ENCODE measurements around the gene GNAI3. TPM values are rescaled to one million over a fixed set of nuclear protein-coding genes. Genes with fewer than 3 reads are reported as not detected.

The GNAI3 gene
- total RNA-seq, 1 experiment from 2014 or later: 6.4 TPM

- POLR2A ChIA-PET: no interaction called here
- intact Hi-C loops (cut with micrococcal nuclease; ENCODE audit: unreplicated experiment): loop anchor here (5.0 kb wide), 2 partner anchors 103 to 268 kb away; partner anchors contain the start of gene PSMA5
These were observed 17.8 kb upstream of the GNAI3 start for GRCh38 chr1:109530457-109531087.

DNA sequence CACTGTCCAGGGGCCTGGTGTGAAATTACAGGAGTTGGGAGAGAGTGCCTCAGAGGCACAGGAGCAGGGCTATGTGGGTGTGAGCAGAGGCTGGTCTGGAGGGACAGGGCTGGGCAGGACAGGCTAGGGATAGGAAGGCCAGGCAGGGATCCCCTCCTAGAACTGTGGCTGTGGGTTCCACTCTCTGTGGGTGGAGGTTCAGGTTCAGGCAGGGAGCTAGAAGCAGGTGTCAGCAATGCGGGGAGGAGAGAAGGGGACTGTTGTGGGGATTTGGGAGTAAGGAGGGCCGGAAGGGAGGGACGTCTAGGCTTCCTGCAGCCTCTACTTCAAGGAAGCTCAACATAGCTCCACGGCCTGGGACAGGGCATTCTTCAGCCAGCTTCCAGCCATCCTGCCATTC, 17.0 kb upstream of the GNAI3 start:
- peaks cover 4% of the 10 kb centered on the region for H3K36me3 Mint-ChIP-seq (ENCODE audit: insufficient read depth, unreplicated experiment)
- no peaks in the 10 kb centered on the region for H3K9me3 ChIP-seq
- H3K4me3 ChIP-seq (ENCODE audit: low read depth, low read length): no peak overlapping the region
- no peak overlapping the region for H3K27ac Mint-ChIP-seq (ENCODE audit: unreplicated experiment)
- no TSS peak for BruUV-seq (replicated peaks)
- H3K4me1 Mint-ChIP-seq (ENCODE audit: low read depth, unreplicated experiment): no peaks in the 10 kb centered on the region
- intact Hi-C loops (cut with micrococcal nuclease; ENCODE audit: unreplicated experiment): loop anchor here (5.0 kb wide), 2 partner anchors 104 to 269 kb away; partner anchors contain the start of gene PSMA5
- no peaks in the 10 kb centered on the region for H3K36me3 ChIP-seq (ENCODE audit: control insufficient read depth, insufficient read depth, low read length)
- no peaks in the 10 kb centered on the region for H3K27me3 ChIP-seq (replicated peaks; ENCODE audit: control insufficient read depth, insufficient read depth, low read length)
- no peak overlapping the region for H3K4me3 Mint-ChIP-seq (ENCODE audit: unreplicated experiment)
- ChIA-PET POLR2A (no interaction called here), CTCF (interaction anchor here (0.9 to 6.3 kb wide), 2 partner anchors 37 to 48 kb away, joined by 4 to 131 read pairs; partner anchors contain the start of genes ATXN7L2 and CYB561D1)
- H3K9me3 Mint-ChIP-seq (ENCODE audit: unreplicated experiment): no peaks in the 10 kb centered on the region
- H3K27me3 Mint-ChIP-seq (ENCODE audit: insufficient read depth, unreplicated experiment): peaks cover 1% of the 10 kb centered on the region
- no peak for TF ChIP-seq CTCF (IDR thresholded peaks at IDR 0.05; ENCODE audit: insufficient read depth in 1 of 2, low read depth in 1 of 2, low read length in 1 of 2, severe bottlenecking in 1 of 2, unreplicated experiment in 1 of 2)
- H3K4me1 ChIP-seq: no peaks in the 10 kb centered on the region; the same call in 1 of the 2 replicates
- DNase-seq: no peak

More at GRCh38 chr1:109530457-109531087, 17.8 kb upstream of the GNAI3 start:
- CTCF ChIA-PET: interaction anchor here (0.6 to 6.3 kb wide), 2 partner anchors 16 to 36 kb away, joined by 3 to 131 read pairs; partner anchors contain the start of gene CYB561D1
- Mint-ChIP-seq H3K9me3 (ENCODE audit: unreplicated experiment) (no peaks in the 10 kb centered on the region), H3K27me3 (ENCODE audit: insufficient read depth, unreplicated experiment) (peaks cover 9% of the 10 kb centered on the region), H3K4me3 (ENCODE audit: unreplicated experiment) (no peak overlapping the region), H3K36me3 (ENCODE audit: insufficient read depth, unreplicated experiment) (peaks cover 4% of the 10 kb centered on the region), H3K4me1 (ENCODE audit: low read depth, unreplicated experiment) (no peaks in the 10 kb centered on the region), H3K27ac (ENCODE audit: unreplicated experiment) (no peak overlapping the region)
- no TSS peak for BruUV-seq (replicated peaks)
- TF ChIP-seq CTCF (IDR thresholded peaks at IDR 0.05; ENCODE audit: insufficient read depth in 1 of 2, low read depth in 1 of 2, low read length in 1 of 2, severe bottlenecking in 1 of 2, unreplicated experiment in 1 of 2): no peak
- Histone ChIP-seq H3K36me3 (ENCODE audit: control insufficient read depth, insufficient read depth, low read length) (no peaks in the 10 kb centered on the region), H3K27me3 (replicated peaks; ENCODE audit: control insufficient read depth, insufficient read depth, low read length) (no peaks in the 10 kb centered on the region), H3K4me1 (no peaks in the 10 kb centered on the region; the same call in 1 of the 2 replicates), H3K9me3 (no peaks in the 10 kb centered on the region), H3K4me3 (ENCODE audit: low read depth, low read length) (no peak overlapping the region)
- no peak for DNase-seq

GRCh38 chr1:109531826-109532364, 16.5 kb upstream of the GNAI3 start:
- Mint-ChIP-seq H3K4me1 (ENCODE audit: low read depth, unreplicated experiment) (no peaks in the 10 kb centered on the region), H3K36me3 (ENCODE audit: insufficient read depth, unreplicated experiment) (peaks cover 4% of the 10 kb centered on the region), H3K4me3 (ENCODE audit: unreplicated experiment) (no peak overlapping the region), H3K27me3 (ENCODE audit: insufficient read depth, unreplicated experiment) (no peaks in the 10 kb centered on the region), H3K27ac (ENCODE audit: unreplicated experiment) (no peak overlapping the region), H3K9me3 (ENCODE audit: unreplicated experiment) (no peaks in the 10 kb centered on the region)
- no peak overlapping the region for H3K4me3 ChIP-seq (ENCODE audit: low read depth, low read length)
- H3K9me3 ChIP-seq: no peaks in the 10 kb centered on the region
- no peaks in the 10 kb centered on the region for H3K27me3 ChIP-seq (replicated peaks; ENCODE audit: control insufficient read depth, insufficient read depth, low read length)
- H3K4me1 ChIP-seq: no peaks in the 10 kb centered on the region; the same call in 1 of the 2 replicates
- DNase-seq: no peak
- POLR2A ChIA-PET: no interaction called here
- TF ChIP-seq CTCF (IDR thresholded peaks at IDR 0.05; ENCODE audit: insufficient read depth in 1 of 2, low read depth in 1 of 2, low read length in 1 of 2, severe bottlenecking in 1 of 2, unreplicated experiment in 1 of 2): no peak
- CTCF ChIA-PET: interaction anchor here (0.9 to 6.3 kb wide), 8 partner anchors 14 to 500 kb away, joined by 3 to 131 read pairs (median 4); partner anchors contain the start of genes AMIGO1, ATXN7L2 and CYB561D1
- intact Hi-C loops (cut with micrococcal nuclease; ENCODE audit: unreplicated experiment): loop anchor here (1.0 to 5.0 kb wide), 5 partner anchors 34 to 270 kb away; partner anchors contain the start of genes CYB561D1 and PSMA5
- no TSS peak for BruUV-seq (replicated peaks)
- no peaks in the 10 kb centered on the region for H3K36me3 ChIP-seq (ENCODE audit: control insufficient read depth, insufficient read depth, low read length)

All from Caco-2 (cell line).